ENCODE measurements around the gene NAALADL2.
"Not testable (repeated sequence)": the region's sequence is repeated elsewhere in the genome, so short reads cannot be mapped to it uniquely, and the experiment has no call there.

Gene NAALADL2

GRCh38 chr3:175159202-175159601, 300.1 kb downstream of the NAALADL2 start:
- Histone ChIP-seq H3K79me2 (ENCODE audit: insufficient read depth, low read length) (no peaks in the 10 kb centered on the region), H3K27me3 (ENCODE audit: insufficient read depth, low read length) (no peaks in the 10 kb centered on the region), H3K9me3 (ENCODE audit: low read length) (no peaks in the 10 kb centered on the region), H3K4me2 (ENCODE audit: low read length) (no peak overlapping the region), H2AFZ (ENCODE audit: low read length) (no peak overlapping the region), H3K9ac (ENCODE audit: low read length) (no peak overlapping the region), H3K36me3 (ENCODE audit: insufficient read depth, low read length) (no peaks in the 10 kb centered on the region), H3K4me1 (ENCODE audit: insufficient read depth, low read length, severe bottlenecking) (no peaks in the 10 kb centered on the region), H3K9me2 (ENCODE audit: low read depth, low read length) (no peaks in the 10 kb centered on the region), H4K20me1 (ENCODE audit: insufficient read depth, low read length) (no peaks in the 10 kb centered on the region), H3K4me3 (ENCODE audit: low read depth, low read length, poor library complexity, severe bottlenecking) (no peak overlapping the region), H3K27ac (ENCODE audit: low read depth, low read length, poor library complexity, severe bottlenecking) (no peak overlapping the region), H3F3A (ENCODE audit: insufficient read depth, low read length) (no peaks in the 10 kb centered on the region)
- TF ChIP-seq EZH2 (IDR thresholded peaks at IDR 0.05; ENCODE audit: borderline replicate concordance, low read length) (no peak), CTCF (IDR thresholded peaks at IDR 0.05; ENCODE audit: low read length) (no peak)

- no peak overlapping the region for H3K4me3 ChIP-seq (ENCODE audit: low read depth, low read length, poor library complexity, severe bottlenecking)
- no peak for TF ChIP-seq CTCF (IDR thresholded peaks at IDR 0.05; ENCODE audit: low read length)
- TF ChIP-seq EZH2 (IDR thresholded peaks at IDR 0.05; ENCODE audit: borderline replicate concordance, low read length), result no peak
Observed at GRCh38 chr3:175161291-175161690, 302.2 kb downstream of the NAALADL2 start.

GRCh38 chr3:175163686-175164085, 304.6 kb downstream of the NAALADL2 start:
- TF ChIP-seq EZH2 (IDR thresholded peaks at IDR 0.05; ENCODE audit: borderline replicate concordance, low read length) (no peak), CTCF (IDR thresholded peaks at IDR 0.05; ENCODE audit: low read length) (no peak)
- no peaks in the 10 kb centered on the region for H3K9me3 ChIP-seq (ENCODE audit: low read length)
- H3K9me2 ChIP-seq (ENCODE audit: low read depth, low read length), result no peaks in the 10 kb centered on the region
- no peaks in the 10 kb centered on the region for H3K4me1 ChIP-seq (ENCODE audit: insufficient read depth, low read length, severe bottlenecking)
- no peak overlapping the region for H2AFZ ChIP-seq (ENCODE audit: low read length)
- H3K4me2 ChIP-seq (ENCODE audit: low read length), result no peak overlapping the region
- no peaks in the 10 kb centered on the region for H3K27me3 ChIP-seq (ENCODE audit: insufficient read depth, low read length)
- no peak overlapping the region for H3K4me3 ChIP-seq (ENCODE audit: low read depth, low read length, poor library complexity, severe bottlenecking)
- H3K36me3 ChIP-seq (ENCODE audit: insufficient read depth, low read length), result no peaks in the 10 kb centered on the region
- H3F3A ChIP-seq (ENCODE audit: insufficient read depth, low read length), result no peaks in the 10 kb centered on the region
- H3K9ac ChIP-seq (ENCODE audit: low read length), result no peak overlapping the region
- H4K20me1 ChIP-seq (ENCODE audit: insufficient read depth, low read length), result no peaks in the 10 kb centered on the region
- no peak overlapping the region for H3K27ac ChIP-seq (ENCODE audit: low read depth, low read length, poor library complexity, severe bottlenecking)
- H3K79me2 ChIP-seq (ENCODE audit: insufficient read depth, low read length), result no peaks in the 10 kb centered on the region

More at GRCh38 chr3:175161291-175161690, 302.2 kb downstream of the NAALADL2 start:
- Histone ChIP-seq H3K9me3 (ENCODE audit: low read length) (no peaks in the 10 kb centered on the region), H3K4me1 (ENCODE audit: insufficient read depth, low read length, severe bottlenecking) (no peaks in the 10 kb centered on the region), H3F3A (ENCODE audit: insufficient read depth, low read length) (no peaks in the 10 kb centered on the region), H3K27ac (ENCODE audit: low read depth, low read length, poor library complexity, severe bottlenecking) (no peak overlapping the region), H3K27me3 (ENCODE audit: insufficient read depth, low read length) (no peaks in the 10 kb centered on the region), H3K79me2 (ENCODE audit: insufficient read depth, low read length) (no peaks in the 10 kb centered on the region), H3K9me2 (ENCODE audit: low read depth, low read length) (no peaks in the 10 kb centered on the region), H2AFZ (ENCODE audit: low read length) (no peak overlapping the region), H3K4me2 (ENCODE audit: low read length) (no peak overlapping the region), H3K36me3 (ENCODE audit: insufficient read depth, low read length) (no peaks in the 10 kb centered on the region), H3K9ac (ENCODE audit: low read length) (no peak overlapping the region), H4K20me1 (ENCODE audit: insufficient read depth, low read length) (no peaks in the 10 kb centered on the region)

GRCh38 chr3:175173117-175173516, 314.0 kb downstream of the NAALADL2 start:
- H3K27ac ChIP-seq (ENCODE audit: low read depth, low read length, poor library complexity, severe bottlenecking); H4K20me1 ChIP-seq (ENCODE audit: insufficient read depth, low read length); H3K79me2 ChIP-seq (ENCODE audit: insufficient read depth, low read length); H3K9ac ChIP-seq (ENCODE audit: low read length); H3K27me3 ChIP-seq (ENCODE audit: insufficient read depth, low read length); H2AFZ ChIP-seq (ENCODE audit: low read length); H3K9me3 ChIP-seq (ENCODE audit: low read length); H3K36me3 ChIP-seq (ENCODE audit: insufficient read depth, low read length); H3K4me2 ChIP-seq (ENCODE audit: low read length); H3K9me2 ChIP-seq (ENCODE audit: low read depth, low read length); H3K4me3 ChIP-seq (ENCODE audit: low read depth, low read length, poor library complexity, severe bottlenecking); H3F3A ChIP-seq (ENCODE audit: insufficient read depth, low read length); H3K4me1 ChIP-seq (ENCODE audit: insufficient read depth, low read length, severe bottlenecking): not testable (repeated sequence)

All from OCI-LY1 (cell line).